CD4-positive, CD25-positive, alpha-beta regulatory T cell (primary cell): ENCODE data around the gene DDTL. TPM values are rescaled to one million over a fixed set of nuclear protein-coding genes. Genes with fewer than 3 reads are reported as not detected.
"Not testable (repeated sequence)": the region's sequence is repeated elsewhere in the genome, so short reads cannot be mapped to it uniquely, and the experiment has no call there.

ENCODE experiments used
- ATAC-seq, 2 donors: fragments of 150-1000 bp; cut with Tn5 transposase; one replicate each; pipeline ENCODE4 v1.10.0; 2021; ENCODE audit warnings: low read depth in 2 of 2, moderate number of reproducible peaks in 2 of 2, moderate library complexity in 1 of 2
- DNase-seq, 3 donors: peaks; one replicate each; pipeline versions ENCODE4 v3.0.0 to v3.0.0-alpha.2; 2012 to 2022; ENCODE audit warnings: mixed read lengths in 1 of 3
- H3K27ac ChIP-seq: one replicate; pipeline ENCODE4 v1.7.0; 2013; ENCODE audit warnings: mild to moderate bottlenecking, low read length; ENCODE audit not compliant: insufficient read depth, poor library complexity, severe bottlenecking
- H3K27me3 ChIP-seq: one replicate; pipeline ENCODE4 v1.7.0; 2013; ENCODE audit warnings: low read length; ENCODE audit not compliant: control insufficient read depth, insufficient read depth
- H3K36me3 ChIP-seq: one replicate; pipeline ENCODE4 v1.7.0; 2013; ENCODE audit warnings: mild to moderate bottlenecking, low read length, moderate library complexity; ENCODE audit not compliant: control insufficient read depth, insufficient read depth
- H3K4me1 ChIP-seq: 2 replicates; pipeline ENCODE4 v1.7.0; 2013; ENCODE audit warnings: mild to moderate bottlenecking, low read length; ENCODE audit not compliant: insufficient read depth, control insufficient read depth, poor library complexity, severe bottlenecking
- H3K4me3 ChIP-seq: one replicate; pipeline ENCODE4 v1.7.0; 2013; ENCODE audit warnings: low read depth, mild to moderate bottlenecking, low read length, moderate library complexity
- H3K9me3 ChIP-seq, 2 experiments: 1 replicate in 1 of 2; 2 replicates in 1 of 2; pipeline ENCODE4 v1.7.0; 2013; ENCODE audit warnings: low read length in 2 of 2, mild to moderate bottlenecking in 1 of 2, moderate library complexity in 1 of 2; ENCODE audit not compliant: control insufficient read depth in 2 of 2
- H3K27ac Mint-ChIP-seq, 3 donors: one replicate each; pipeline ENCODE4 v1.8.0; 2020 to 2022; ENCODE audit warnings: mild to moderate bottlenecking in 3 of 3, mixed read lengths in 3 of 3, moderate library complexity in 2 of 3
- H3K27me3 Mint-ChIP-seq: one replicate; pipeline ENCODE4 v1.8.0; 2022; ENCODE audit warnings: mild to moderate bottlenecking, mixed read lengths
- H3K36me3 Mint-ChIP-seq: one replicate; pipeline ENCODE4 v1.8.0; 2020; ENCODE audit warnings: mixed read lengths
- H3K4me1 Mint-ChIP-seq, 4 donors: one replicate each; pipeline ENCODE4 v1.8.0; 2020 to 2022; ENCODE audit warnings: mixed read lengths in 4 of 4, mild to moderate bottlenecking in 1 of 4
- H3K4me3 Mint-ChIP-seq, 4 donors: one replicate each; pipeline ENCODE4 v1.8.0; 2020 to 2022; ENCODE audit warnings: mild to moderate bottlenecking in 4 of 4, mixed read lengths in 4 of 4, moderate library complexity in 3 of 4
- H3K9me3 Mint-ChIP-seq, 7 donors: one replicate each; pipeline ENCODE4 v1.8.0; 2020 to 2022; ENCODE audit warnings: mixed read lengths in 7 of 7, mild to moderate bottlenecking in 3 of 7, moderate library complexity in 2 of 7
- polyA plus RNA-seq, 4 donors: library from polyadenylated mRNA; unstranded; fragments of 300-500 nt; fragmentation: Illumina TruSeq; gene quantifications; one replicate each; pipeline ENCODE4 v1.2.3, GENCODE V29; 2021
- total RNA-seq: library from RNA; stranded (reverse); gene quantifications from one replicate; pipeline ENCODE4 v1.2.3, GENCODE V29; 2022

Gene DDTL
- total and polyA plus RNA-seq, 5 donors from 2014 or later = 1.2 to 4.4 (median 2.9) TPM

GRCh38 chr22:23954991-23955305 is 11.7 kb upstream of the DDTL start:
- not testable (repeated sequence) for H3K4me3 Mint-ChIP-seq, H3K27me3 Mint-ChIP-seq

DNA sequence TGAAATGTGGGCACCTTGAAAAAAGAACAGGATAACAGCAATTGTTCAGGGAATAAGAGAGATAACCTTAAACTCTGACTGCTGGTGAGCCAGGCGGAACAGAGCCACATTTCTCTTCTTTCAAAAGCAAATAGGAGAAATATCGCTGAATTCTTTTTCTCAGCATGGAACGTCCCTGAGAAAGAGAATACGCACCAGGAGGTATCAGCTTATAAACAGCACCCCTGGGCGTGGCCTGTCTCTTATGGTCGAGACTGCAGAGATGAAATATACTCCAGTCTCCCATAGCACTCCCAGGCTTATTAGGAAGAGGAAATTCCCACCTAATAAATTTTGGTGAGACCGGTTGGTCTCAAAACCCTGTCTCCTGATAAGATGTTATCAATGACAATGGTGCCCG is 10.8 kb upstream of the DDTL start:
- not testable (repeated sequence) for DNase-seq, H3K27ac Mint-ChIP-seq, H3K27me3 ChIP-seq, H3K36me3 ChIP-seq, H3K4me3 Mint-ChIP-seq, H3K4me3 ChIP-seq, H3K27ac ChIP-seq, H3K27me3 Mint-ChIP-seq, H3K9me3 Mint-ChIP-seq, H3K36me3 Mint-ChIP-seq, H3K4me1 ChIP-seq, ATAC-seq, H3K4me1 Mint-ChIP-seq, H3K9me3 ChIP-seq

More at GRCh38 chr22:23954991-23955305, 11.7 kb upstream of the DDTL start:
- not testable (repeated sequence) for ATAC-seq, H3K36me3 ChIP-seq, H3K9me3 Mint-ChIP-seq, H3K27ac Mint-ChIP-seq, H3K4me1 Mint-ChIP-seq, H3K4me1 ChIP-seq, H3K27ac ChIP-seq, H3K27me3 ChIP-seq, H3K4me3 ChIP-seq, H3K9me3 ChIP-seq, H3K36me3 Mint-ChIP-seq, DNase-seq

DNA sequence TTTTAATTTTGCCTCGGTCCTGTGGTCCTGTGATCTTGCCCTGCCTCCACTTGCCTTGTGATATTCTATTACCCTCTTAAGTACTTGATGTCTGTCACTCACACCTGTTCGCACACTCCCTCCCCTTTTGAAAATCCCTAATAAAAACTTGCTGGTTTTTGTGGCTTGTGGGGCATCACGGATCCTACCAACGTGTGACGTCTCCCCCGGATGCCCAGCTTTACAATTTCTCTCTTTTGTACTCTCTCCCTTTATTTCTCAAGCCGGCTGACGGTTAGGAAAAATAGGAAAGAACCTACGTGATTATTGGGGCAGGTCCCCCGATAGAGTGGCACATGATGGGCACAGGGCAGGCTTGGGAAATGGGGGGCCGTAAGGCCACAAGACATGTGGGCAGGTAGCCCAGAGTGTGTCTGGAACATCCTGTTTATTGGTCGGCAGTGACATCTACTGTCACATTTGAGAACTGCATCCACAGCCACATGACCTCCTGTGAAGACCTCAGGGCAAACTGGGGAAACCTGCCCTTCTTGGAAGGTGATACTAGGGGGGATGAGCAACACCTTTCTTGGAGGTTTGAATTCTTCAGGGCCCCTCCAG is 10.3 kb upstream of the DDTL start:
- not testable (repeated sequence) for H3K4me1 ChIP-seq, H3K9me3 Mint-ChIP-seq, H3K27me3 Mint-ChIP-seq, H3K36me3 Mint-ChIP-seq, H3K27ac ChIP-seq, H3K27me3 ChIP-seq, H3K36me3 ChIP-seq, H3K4me3 Mint-ChIP-seq, H3K4me3 ChIP-seq, H3K9me3 ChIP-seq, H3K4me1 Mint-ChIP-seq
- DNase-seq (peak; percentile 74 to 79 (median 75)), ATAC-seq (peak; percentile 86 to 87)
- H3K27ac Mint-ChIP-seq = peak overlapping the region in 2 of 3 donors; percentile 15 to 16

- not testable (repeated sequence) for H3K36me3 Mint-ChIP-seq, H3K9me3 Mint-ChIP-seq, H3K27me3 ChIP-seq, H3K27ac Mint-ChIP-seq, H3K9me3 ChIP-seq, H3K36me3 ChIP-seq, H3K27me3 Mint-ChIP-seq, H3K4me1 ChIP-seq, H3K4me3 Mint-ChIP-seq, H3K4me3 ChIP-seq, H3K27ac ChIP-seq, H3K4me1 Mint-ChIP-seq, ATAC-seq, DNase-seq
Observed at GRCh38 chr22:23961084-23961771, 5.5 kb upstream of the DDTL start, which contains the start of gene GSTT2B. TSS of gene GSTT2B (minus strand) at chr22:23961195. CDS start at chr22:23961131, 64 bp downstream.

DNA sequence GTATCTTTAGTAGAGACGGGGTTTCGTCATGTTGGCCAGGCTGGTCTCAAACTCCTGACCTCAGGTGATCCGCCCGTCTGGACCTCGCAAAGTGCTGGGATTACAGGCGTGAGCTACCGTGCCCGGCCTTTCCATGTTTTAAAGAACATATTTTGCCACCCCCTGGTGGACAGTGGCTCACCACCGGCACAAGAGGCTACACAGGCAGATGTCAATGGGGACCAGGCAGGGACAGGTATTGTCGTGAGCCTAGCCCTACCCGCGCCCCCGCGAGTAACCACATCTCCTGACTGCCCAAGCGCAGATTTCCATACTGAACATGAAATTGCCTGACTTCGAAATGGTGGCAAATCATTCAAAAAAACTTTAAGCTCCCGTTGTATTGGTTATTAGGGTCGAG is 594 bp upstream of the DDTL start:
- not testable (repeated sequence) for H3K27ac ChIP-seq, H3K27me3 Mint-ChIP-seq, H3K27me3 ChIP-seq

DNA sequence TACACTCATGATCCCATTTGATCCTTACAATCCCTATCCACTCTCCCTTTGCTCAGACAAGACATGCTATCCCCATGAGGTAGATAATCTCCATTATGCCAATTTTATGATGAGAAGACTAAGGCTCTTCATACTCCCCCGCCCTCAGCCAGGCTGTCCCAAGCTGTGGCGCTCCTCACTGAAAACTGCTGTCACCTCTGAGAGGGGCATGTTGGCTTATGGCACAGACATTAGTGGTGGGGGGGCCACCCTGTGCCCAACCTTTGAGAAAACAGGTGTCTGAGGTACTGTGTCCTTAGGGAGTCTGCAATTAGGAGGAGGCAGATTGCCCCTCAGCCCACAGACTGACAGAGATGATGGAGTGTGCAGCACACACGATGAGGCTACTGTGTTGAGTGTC is 2.4 kb downstream of the DDTL start:
- DNase-seq (no peak), ATAC-seq (no peak)
- Histone ChIP-seq H3K27me3 (no peaks in the 10 kb centered on the region), H3K27ac (no peak overlapping the region), H3K9me3 (no peaks in the 10 kb centered on the region), H3K4me1 (peaks cover 6% of the 10 kb centered on the region), H3K4me3 (no peak overlapping the region), H3K36me3 (peaks cover 21% of the 10 kb centered on the region)
- H3K36me3 Mint-ChIP-seq = peaks cover 10% of the 10 kb centered on the region
- no peak overlapping the region for H3K27ac Mint-ChIP-seq
- H3K4me3 Mint-ChIP-seq = peak overlapping the region; percentile 44 to 85 (median 72)
- no peaks in the 10 kb centered on the region for H3K27me3 Mint-ChIP-seq
- peaks cover 0 to 2% (median 0%) of the 10 kb centered on the region in 7 donors for H3K9me3 Mint-ChIP-seq
- peaks cover 6 to 30% (median 17%) of the 10 kb centered on the region in 4 donors for H3K4me1 Mint-ChIP-seq

More for the DNA sequence above, 594 bp upstream of the DDTL start:
- not testable (repeated sequence) for DNase-seq, H3K4me3 ChIP-seq, H3K27ac Mint-ChIP-seq, H3K4me3 Mint-ChIP-seq, H3K4me1 ChIP-seq, H3K9me3 ChIP-seq, H3K9me3 Mint-ChIP-seq, H3K36me3 Mint-ChIP-seq
- peaks cover 6 to 21% (median 13%) of the 10 kb centered on the region in 4 donors for H3K4me1 Mint-ChIP-seq
- peaks cover 13% of the 10 kb centered on the region for H3K36me3 ChIP-seq
- peak in 1 of 2 donors; percentile 22 for ATAC-seq

DNA sequence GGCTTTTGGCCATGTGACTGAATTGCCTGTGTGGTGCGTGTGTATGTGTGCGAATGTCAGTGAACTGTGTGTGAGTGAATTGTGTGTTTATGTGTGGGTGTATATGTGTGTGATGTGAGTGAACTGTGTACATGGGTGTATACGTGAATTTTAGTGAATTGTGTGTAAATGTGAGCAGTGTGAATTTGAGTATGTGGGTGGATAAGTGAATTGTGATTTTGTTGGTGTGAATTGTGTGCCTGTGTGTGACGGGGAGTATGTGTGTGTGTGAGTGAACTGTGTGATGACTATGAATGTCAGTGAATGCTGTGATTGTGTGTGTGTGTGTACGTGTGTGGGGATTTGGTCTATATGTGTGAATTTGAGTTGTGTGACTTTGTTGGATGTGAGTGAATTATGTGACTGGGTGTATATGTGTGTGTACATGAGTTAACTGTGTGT is 3.5 kb downstream of the DDTL start:
- ATAC-seq (no peak), DNase-seq (no peak)
- Histone ChIP-seq H3K4me3 (no peak overlapping the region), H3K27ac (no peak overlapping the region), H3K9me3 (no peaks in the 10 kb centered on the region), H3K36me3 (peaks cover 21% of the 10 kb centered on the region), H3K4me1 (peaks cover 6% of the 10 kb centered on the region), H3K27me3 (no peaks in the 10 kb centered on the region)
- Mint-ChIP-seq H3K27ac (peak overlapping the region in 1 of 3 donors; percentile 5), H3K9me3 (peaks cover 0 to 2% (median 0%) of the 10 kb centered on the region in 7 donors), H3K36me3 (peaks cover 10% of the 10 kb centered on the region), H3K4me1 (peaks cover 6 to 30% (median 17%) of the 10 kb centered on the region in 4 donors), H3K27me3 (no peaks in the 10 kb centered on the region), H3K4me3 (peak overlapping the region in 2 of 4 donors; percentile 47 to 66)
